Measurements from ENCODE around the gene MAST4.

GRCh38 chr5:67139030-67139429 is 542.8 kb downstream of the MAST4 start:
- TF ChIP-seq NPAS2 (CRISPR knock-in tag; IDR thresholded peaks at IDR 0.05; ENCODE audit: borderline replicate concordance) (no peak), CTCF (IDR thresholded peaks at IDR 0.05) (no peak), PBX3 (IDR thresholded peaks at IDR 0.05) (no peak), POLR2A (IDR thresholded peaks at IDR 0.05; ENCODE audit: low read length) (no peak), RAD21 (conservative IDR thresholded peaks at IDR 0.05 in 1 of 2, IDR thresholded peaks at IDR 0.05 in 1 of 2) (no peak), MAX (IDR thresholded peaks at IDR 0.05) (no peak), SMC3 (IDR thresholded peaks at IDR 0.05) (no peak)

All from A549 (cell line).